ENCODE measurements around the gene AHCYL1.

DNA sequence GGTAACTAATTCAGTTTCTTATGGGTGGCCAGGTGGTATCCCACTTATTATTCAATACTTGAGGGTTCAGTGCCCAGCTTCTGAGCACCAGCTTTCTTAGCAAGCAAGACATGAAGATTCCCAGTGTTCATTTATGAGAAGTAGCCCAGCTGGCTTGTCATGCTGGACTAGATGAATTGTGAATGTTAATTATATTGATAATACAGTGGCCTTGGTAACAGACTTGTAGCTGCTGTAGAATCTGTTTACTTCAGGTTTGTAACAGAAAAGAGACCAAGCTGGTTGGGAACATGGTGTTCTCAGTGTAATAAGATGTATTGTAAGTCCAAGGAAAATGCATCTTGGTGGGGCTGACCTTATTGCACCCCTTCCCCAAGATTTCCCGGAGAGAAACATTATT lies 10.1 kb downstream of the AHCYL1 start:
- TF ChIP-seq POLR2A (IDR thresholded peaks at IDR 0.05; ENCODE audit: low read length) (no peak), GATA1 (IDR thresholded peaks at IDR 0.05; ENCODE audit: low read depth, low read length) (no peak)

Data from erythroblast (primary cell).